ENCODE results near the gene EFNB2. TPM values are rescaled to one million over a fixed set of nuclear protein-coding genes. Genes with fewer than 3 reads are reported as not detected.

EFNB2 gene
- total RNA-seq, 1 donor from 2014 or later, result 37.1 TPM

DNA sequence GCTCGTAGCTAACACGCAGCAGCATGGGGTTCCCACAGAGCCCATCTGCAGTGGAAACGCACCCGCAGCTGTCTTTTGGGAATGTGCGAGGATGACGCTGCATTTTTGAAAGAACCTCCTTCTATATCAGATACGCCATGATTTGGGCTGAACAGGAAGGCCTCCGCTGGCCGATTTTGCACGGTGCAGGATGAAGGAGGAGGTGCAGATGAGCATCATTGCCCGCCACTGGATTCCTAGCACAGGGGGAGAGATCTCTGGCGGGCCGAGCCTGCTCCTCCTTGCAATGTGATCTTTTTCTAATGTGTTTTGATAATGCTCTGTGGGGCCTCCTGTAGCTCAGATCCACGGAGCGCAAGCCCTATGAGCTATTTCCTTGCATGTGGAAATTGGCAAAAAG lies 55.5 kb downstream of the EFNB2 start:
- TF ChIP-seq, protein P1, sequence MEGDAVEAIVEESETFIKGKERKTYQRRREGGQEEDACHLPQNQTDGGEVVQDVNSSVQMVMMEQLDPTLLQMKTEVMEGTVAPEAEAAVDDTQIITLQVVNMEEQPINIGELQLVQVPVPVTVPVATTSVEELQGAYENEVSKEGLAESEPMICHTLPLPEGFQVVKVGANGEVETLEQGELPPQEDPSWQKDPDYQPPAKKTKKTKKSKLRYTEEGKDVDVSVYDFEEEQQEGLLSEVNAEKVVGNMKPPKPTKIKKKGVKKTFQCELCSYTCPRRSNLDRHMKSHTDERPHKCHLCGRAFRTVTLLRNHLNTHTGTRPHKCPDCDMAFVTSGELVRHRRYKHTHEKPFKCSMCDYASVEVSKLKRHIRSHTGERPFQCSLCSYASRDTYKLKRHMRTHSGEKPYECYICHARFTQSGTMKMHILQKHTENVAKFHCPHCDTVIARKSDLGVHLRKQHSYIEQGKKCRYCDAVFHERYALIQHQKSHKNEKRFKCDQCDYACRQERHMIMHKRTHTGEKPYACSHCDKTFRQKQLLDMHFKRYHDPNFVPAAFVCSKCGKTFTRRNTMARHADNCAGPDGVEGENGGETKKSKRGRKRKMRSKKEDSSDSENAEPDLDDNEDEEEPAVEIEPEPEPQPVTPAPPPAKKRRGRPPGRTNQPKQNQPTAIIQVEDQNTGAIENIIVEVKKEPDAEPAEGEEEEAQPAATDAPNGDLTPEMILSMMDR (IDR thresholded peaks at IDR 0.05), result no peak
- no peak overlapping the region for H3K27ac Mint-ChIP-seq (ENCODE audit: unreplicated experiment)
- H3K9me3 Mint-ChIP-seq (ENCODE audit: low read depth), result peaks cover 5% of the 10 kb centered on the region
- no peaks in the 10 kb centered on the region for H3K27me3 Mint-ChIP-seq (ENCODE audit: low read depth)
- H3K4me3 Mint-ChIP-seq (ENCODE audit: unreplicated experiment), result no peak overlapping the region
- peaks cover 2% of the 10 kb centered on the region for H3K36me3 Mint-ChIP-seq (ENCODE audit: low read depth)
- no peak for DNase-seq (ENCODE audit: low spot score)
- peaks cover 10% of the 10 kb centered on the region for H3K4me1 Mint-ChIP-seq (ENCODE audit: low read depth)

DNA sequence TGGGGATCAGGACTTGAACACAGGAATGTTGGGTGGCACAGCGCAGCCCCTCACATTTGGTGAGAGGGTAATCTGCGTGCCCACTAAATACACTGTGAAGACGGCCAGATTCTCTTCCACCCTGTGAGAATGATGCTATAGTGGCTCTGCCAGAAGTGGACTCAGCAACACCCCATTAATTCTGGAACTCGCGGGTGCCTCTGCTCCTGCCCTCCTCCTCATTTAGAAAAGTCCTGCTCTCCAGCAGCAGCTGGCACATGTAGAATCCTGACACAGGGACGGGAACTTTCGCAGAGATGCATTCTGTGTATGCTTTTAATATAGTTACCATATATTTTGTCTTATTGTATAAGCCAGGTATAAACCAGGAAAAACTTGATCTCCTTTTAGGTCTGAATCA lies 57.3 kb downstream of the EFNB2 start:
- Mint-ChIP-seq H3K4me3 (ENCODE audit: unreplicated experiment) (no peak overlapping the region), H3K36me3 (ENCODE audit: low read depth) (peaks cover 2% of the 10 kb centered on the region), H3K27me3 (ENCODE audit: low read depth) (no peaks in the 10 kb centered on the region), H3K4me1 (ENCODE audit: low read depth) (peaks cover 7% of the 10 kb centered on the region), H3K9me3 (ENCODE audit: low read depth) (peaks cover 5% of the 10 kb centered on the region), H3K27ac (ENCODE audit: unreplicated experiment) (no peak overlapping the region)
- DNase-seq (ENCODE audit: low spot score), result no peak
- TF ChIP-seq, protein P1 (IDR thresholded peaks at IDR 0.05), result no peak

DNA sequence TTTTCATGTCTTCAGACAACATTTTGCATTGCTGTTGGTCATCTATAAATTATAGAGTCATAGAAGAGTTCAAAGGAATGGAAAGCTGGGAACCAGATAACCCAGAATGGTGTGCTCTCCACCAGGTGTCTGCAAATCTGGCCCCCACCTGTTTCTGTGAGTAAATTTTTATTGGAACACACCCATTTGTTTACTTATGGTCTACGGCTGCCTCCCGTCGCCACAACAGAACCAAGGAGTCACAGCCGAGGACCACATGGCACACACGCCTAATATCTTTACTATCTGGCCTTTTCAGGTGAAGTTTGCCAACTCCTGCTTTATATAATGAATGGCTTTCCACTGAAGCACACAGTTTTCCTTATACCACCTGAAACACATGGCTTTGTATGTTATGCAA lies 58.2 kb downstream of the EFNB2 start:
- Mint-ChIP-seq H3K27me3 (ENCODE audit: low read depth) (no peaks in the 10 kb centered on the region), H3K27ac (ENCODE audit: unreplicated experiment) (no peak overlapping the region), H3K36me3 (ENCODE audit: low read depth) (peaks cover under 1% of the 10 kb centered on the region), H3K4me1 (ENCODE audit: low read depth) (peaks cover 11% of the 10 kb centered on the region), H3K4me3 (ENCODE audit: unreplicated experiment) (no peak overlapping the region), H3K9me3 (ENCODE audit: low read depth) (peaks cover 2% of the 10 kb centered on the region)
- TF ChIP-seq, protein P1 (IDR thresholded peaks at IDR 0.05), result no peak
- no peak for DNase-seq (ENCODE audit: low spot score)

DNA sequence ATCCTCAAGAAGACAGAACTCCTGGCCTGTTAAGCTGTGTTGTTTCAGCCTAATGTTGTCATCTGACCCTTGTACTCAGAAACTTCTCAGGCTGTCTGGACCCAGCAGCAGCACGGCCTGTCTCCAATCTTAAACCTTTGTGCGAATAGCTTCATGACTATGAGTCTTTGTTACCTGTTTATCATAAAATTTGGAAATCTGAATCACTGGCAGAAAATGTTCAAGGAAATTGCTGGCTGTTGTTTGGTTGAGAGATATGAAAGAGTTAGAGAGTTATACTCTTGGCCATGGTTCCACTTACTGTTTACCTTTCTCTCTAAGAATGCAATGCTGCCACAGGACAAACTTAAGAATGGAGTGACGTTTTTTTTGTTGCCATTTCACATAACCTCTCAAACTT lies 59.6 kb downstream of the EFNB2 start:
- no peaks in the 10 kb centered on the region for H3K27me3 Mint-ChIP-seq (ENCODE audit: low read depth)
- peaks cover 22% of the 10 kb centered on the region for H3K4me1 Mint-ChIP-seq (ENCODE audit: low read depth)
- TF ChIP-seq, protein P1 (IDR thresholded peaks at IDR 0.05), result no peak
- DNase-seq (ENCODE audit: low spot score), result no peak
- no peak overlapping the region for H3K4me3 Mint-ChIP-seq (ENCODE audit: unreplicated experiment)
- no peaks in the 10 kb centered on the region for H3K36me3 Mint-ChIP-seq (ENCODE audit: low read depth)
- H3K27ac Mint-ChIP-seq (ENCODE audit: unreplicated experiment), result peak overlapping the region; percentile 23
- H3K9me3 Mint-ChIP-seq (ENCODE audit: low read depth), result no peaks in the 10 kb centered on the region

DNA sequence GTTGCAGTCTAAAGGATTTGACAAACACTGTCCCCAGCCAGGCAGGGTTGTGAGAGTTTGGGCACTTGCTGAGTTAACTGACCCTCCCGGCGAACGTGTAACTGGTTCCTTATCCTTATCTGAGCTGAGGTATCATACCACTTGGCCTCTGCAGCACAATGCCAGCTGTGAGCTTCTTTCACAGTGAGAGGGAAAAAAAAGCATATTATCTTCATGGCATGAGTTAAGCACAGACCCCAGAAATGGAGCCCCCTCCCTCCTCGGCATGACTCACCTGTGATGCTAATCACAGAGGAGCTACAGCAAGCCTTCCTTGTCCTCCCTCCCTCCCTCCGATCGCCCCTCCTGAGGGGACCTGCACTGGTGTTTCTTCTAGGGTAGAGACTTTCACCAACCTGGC lies 60.5 kb downstream of the EFNB2 start:
- H3K4me1 Mint-ChIP-seq (ENCODE audit: low read depth), result peaks cover 22% of the 10 kb centered on the region
- no peak overlapping the region for H3K4me3 Mint-ChIP-seq (ENCODE audit: unreplicated experiment)
- TF ChIP-seq, protein P1 (IDR thresholded peaks at IDR 0.05), result no peak
- DNase-seq (ENCODE audit: low spot score), result no peak
- H3K27me3 Mint-ChIP-seq (ENCODE audit: low read depth), result no peaks in the 10 kb centered on the region
- no peak overlapping the region for H3K27ac Mint-ChIP-seq (ENCODE audit: unreplicated experiment)
- H3K9me3 Mint-ChIP-seq (ENCODE audit: low read depth), result no peaks in the 10 kb centered on the region
- no peaks in the 10 kb centered on the region for H3K36me3 Mint-ChIP-seq (ENCODE audit: low read depth)

Measured in chondrocyte (in vitro differentiated cells).